Measurements from ENCODE around the gene ZDHHC22. TPM values are rescaled to one million over a fixed set of nuclear protein-coding genes. Genes with fewer than 3 reads are reported as not detected.

Gene ZDHHC22
- total RNA-seq, 3 donors from 2014 or later = not detected

DNA sequence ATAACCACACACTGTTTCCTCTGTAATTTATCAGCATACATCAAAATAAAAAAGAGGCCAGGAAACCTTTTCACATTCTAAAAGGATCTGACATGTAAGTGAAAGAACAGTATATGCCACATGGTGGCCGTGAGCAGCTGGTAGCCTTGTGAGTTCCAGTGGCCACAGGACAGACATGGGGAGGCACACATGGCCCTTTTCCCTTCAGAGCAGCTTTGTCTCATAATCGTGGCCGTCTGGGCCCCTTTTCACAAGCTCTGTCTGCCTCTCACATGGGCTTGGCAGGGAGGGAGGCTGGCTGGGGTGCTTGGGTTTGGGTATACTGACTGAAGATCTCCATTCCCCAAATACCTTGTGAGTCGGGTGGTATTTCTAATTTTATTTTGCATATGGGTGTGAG lies 1.5 kb upstream of the ZDHHC22 start:
- peaks cover 10 to 12% of the 10 kb centered on the region in 2 donors for H3K4me1 ChIP-seq
- intact Hi-C loops (cut with DNase I; ENCODE audit: low total_unique reads) = no loop called here
- no peak for DNase-seq (ENCODE audit: low spot score in 2 of 2)
- H3K4me3 ChIP-seq = no peak overlapping the region
- H3K27ac ChIP-seq = no peak overlapping the region
- H3K36me3 ChIP-seq = no peaks in the 10 kb centered on the region
- no peak for TF ChIP-seq POLR2AphosphoS5 (IDR thresholded peaks at IDR 0.05)
- TF ChIP-seq POLR2A (IDR thresholded peaks at IDR 0.05) = no peak
- no peak for TF ChIP-seq CTCF (IDR thresholded peaks at IDR 0.05)
- peaks cover 3 to 71% of the 10 kb centered on the region in 2 donors for H3K27me3 ChIP-seq
- no peaks in the 10 kb centered on the region for H3K9me3 ChIP-seq

DNA sequence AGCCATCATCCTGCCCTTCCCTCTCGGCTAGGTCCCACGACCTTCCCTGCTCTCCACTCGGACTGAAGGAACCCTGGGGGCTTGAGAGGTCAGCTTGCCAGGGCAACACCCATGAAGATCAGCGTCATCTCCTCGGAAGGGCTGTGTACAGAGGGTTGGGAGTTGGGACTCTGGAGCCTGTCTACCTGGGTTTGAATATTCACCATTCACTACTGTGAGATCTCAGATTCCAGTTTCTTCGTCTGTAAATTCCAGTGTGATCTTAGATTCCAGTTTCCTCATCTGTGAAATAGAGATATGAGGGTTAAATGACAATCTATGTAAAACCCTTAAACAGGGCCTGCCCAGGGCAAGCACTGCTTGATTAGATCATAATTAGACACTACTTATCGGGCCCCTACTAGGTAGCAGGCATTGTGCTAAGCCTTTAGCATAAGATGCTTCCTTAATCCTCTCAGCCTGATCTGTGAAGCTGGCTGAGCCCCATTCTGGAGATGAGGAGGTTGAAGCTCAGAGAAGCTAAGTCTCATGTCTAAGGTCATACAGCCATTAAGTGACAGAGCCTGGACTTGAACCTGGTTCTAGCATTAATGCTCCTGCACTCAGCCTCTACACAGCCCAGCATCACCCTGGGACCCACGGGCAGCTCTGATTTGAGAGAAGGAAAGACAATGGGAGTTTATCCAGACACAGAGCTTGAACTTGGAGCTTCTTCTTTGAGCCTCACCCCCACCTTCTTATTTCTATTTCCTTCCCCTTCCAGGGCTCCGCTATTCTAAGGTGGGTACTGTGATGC lies 612 bp upstream of the ZDHHC22 start:
- DNase-seq (ENCODE audit: low spot score in 2 of 2) = peak in 1 of 2 donors; percentile 20
- Histone ChIP-seq H3K4me1 (peaks cover 10 to 12% of the 10 kb centered on the region in 2 donors), H3K4me3 (peak overlapping the region in 1 of 3 donors; percentile 61), H3K36me3 (no peaks in the 10 kb centered on the region), H3K27ac (no peak overlapping the region), H3K9me3 (no peaks in the 10 kb centered on the region), H3K27me3 (peaks cover 3 to 77% of the 10 kb centered on the region in 2 donors)
- intact Hi-C loops (cut with DNase I; ENCODE audit: low total_unique reads) = no loop called here
- TF ChIP-seq POLR2AphosphoS5 (IDR thresholded peaks at IDR 0.05) = no peak
- TF ChIP-seq CTCF (IDR thresholded peaks at IDR 0.05) = no peak
- no peak for TF ChIP-seq POLR2A (IDR thresholded peaks at IDR 0.05)

DNA sequence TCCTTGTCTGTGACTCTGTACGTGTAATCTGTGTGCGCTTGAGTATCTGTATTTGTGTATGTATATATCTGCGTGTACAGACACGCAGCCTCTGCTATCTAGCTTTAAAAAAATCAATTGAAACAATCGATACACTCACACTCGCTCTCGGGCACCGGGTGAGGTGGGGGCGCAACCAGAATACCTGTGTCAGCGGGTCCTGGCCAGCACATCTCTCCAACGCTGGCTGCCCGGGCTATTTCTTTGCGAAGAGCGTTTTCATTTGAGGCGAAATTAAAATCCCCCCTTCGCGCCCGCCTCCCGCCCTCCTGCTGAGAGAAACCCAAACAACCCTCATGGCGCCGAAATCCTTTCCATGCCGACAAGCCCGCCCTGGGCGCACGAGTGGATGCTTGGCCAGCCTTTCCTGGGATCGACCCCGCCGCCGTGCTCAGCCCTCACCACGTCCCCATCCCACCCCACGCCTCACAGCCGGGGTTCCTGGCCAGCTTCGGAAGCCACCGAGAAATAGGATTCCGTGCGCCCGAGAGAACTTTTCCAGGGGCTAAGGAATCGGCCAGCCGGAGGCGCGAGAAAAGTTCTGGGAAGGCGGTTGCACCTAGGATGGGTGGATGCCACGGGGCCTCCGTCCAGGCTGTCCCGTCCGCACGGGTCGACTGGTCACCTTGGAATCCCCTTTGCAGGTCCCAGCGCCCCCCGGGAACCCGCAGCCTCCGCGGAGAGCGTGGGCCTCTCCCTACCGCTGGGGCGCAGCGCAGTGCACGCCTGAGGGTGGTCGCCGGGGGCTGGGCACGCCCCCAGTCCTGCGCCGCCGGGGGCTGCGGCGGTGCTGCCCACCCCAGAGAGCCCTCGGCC lies 1.0 kb downstream of the ZDHHC22 start:
- no peaks in the 10 kb centered on the region for H3K36me3 ChIP-seq
- no peaks in the 10 kb centered on the region for H3K9me3 ChIP-seq
- peaks cover 10 to 12% of the 10 kb centered on the region in 2 donors for H3K4me1 ChIP-seq
- intact Hi-C loops (cut with DNase I; ENCODE audit: low total_unique reads) = no loop called here
- H3K27ac ChIP-seq = no peak overlapping the region
- peak overlapping the region; percentile 21 to 61 (median 42) for H3K4me3 ChIP-seq
- H3K27me3 ChIP-seq = peaks cover 3 to 73% of the 10 kb centered on the region in 2 donors
- peak in 1 of 2 donors; percentile 41 for DNase-seq (ENCODE audit: low spot score in 2 of 2)
- TF ChIP-seq POLR2A (IDR thresholded peaks at IDR 0.05) (no peak), POLR2AphosphoS5 (IDR thresholded peaks at IDR 0.05) (no peak), CTCF (IDR thresholded peaks at IDR 0.05) (no peak)

GRCh38 chr14:77139540-77140358 lies 1.8 kb downstream of the ZDHHC22 start:
- H3K27me3 ChIP-seq = peaks cover 3 to 77% of the 10 kb centered on the region in 2 donors

More at GRCh38 chr14:77139540-77140358, 1.8 kb downstream of the ZDHHC22 start:
- Histone ChIP-seq H3K27ac (no peak overlapping the region), H3K4me1 (peaks cover 10 to 12% of the 10 kb centered on the region in 2 donors), H3K9me3 (no peaks in the 10 kb centered on the region), H3K36me3 (no peaks in the 10 kb centered on the region), H3K4me3 (peak overlapping the region in 1 of 3 donors; percentile 40)
- TF ChIP-seq CTCF (IDR thresholded peaks at IDR 0.05) = no peak
- no peak for TF ChIP-seq POLR2AphosphoS5 (IDR thresholded peaks at IDR 0.05)
- TF ChIP-seq POLR2A (IDR thresholded peaks at IDR 0.05) = no peak
- peak in 1 of 2 donors; percentile 2 for DNase-seq (ENCODE audit: low spot score in 2 of 2)
- intact Hi-C loops (cut with DNase I; ENCODE audit: low total_unique reads) = no loop called here

Data from breast epithelium (tissue), 4 donors.